HepG2 (cell line): ENCODE data around the gene BIRC7. TPM values are rescaled to one million over a fixed set of nuclear protein-coding genes. Genes with fewer than 3 reads are reported as not detected.

Experiments
- ASH2L ChIP-seq: fragments of 300-600, 200-600 bp; sonication (generic); IDR thresholded peaks from 2 replicates; pipeline ENCODE4 v1.7.0; 2017; ENCODE audit warnings: low read depth, mild to moderate bottlenecking, moderate library complexity, mixed read lengths, low read length; ENCODE audit not compliant: insufficient read length
- CBX2 ChIP-seq, 2 experiments: fragments of 200-600 bp in 1 of 2; sonication (generic); formaldehyde crosslinking in 1 of 2; IDR thresholded peaks; 2 replicates each; pipeline versions ENCODE4 v1.7.0 to v1.8.1; 2018 to 2022; ENCODE audit warnings: low read depth in 2 of 2, low read length in 1 of 2, mild to moderate bottlenecking in 1 of 2, missing genetic modification reagents in 1 of 2
- GABPB1 ChIP-seq: IDR thresholded peaks from 2 replicates; pipeline ENCODE4 v1.6.1; 2016; ENCODE audit warnings: mild to moderate bottlenecking, missing genetic modification reagents, moderate library complexity, missing compliant biosample characterization
- HDAC1 ChIP-seq: sonication (generic); formaldehyde crosslinking; IDR thresholded peaks from 2 replicates; pipeline ENCODE4 v1.5.1; 2020; ENCODE audit warnings: mild to moderate bottlenecking, missing genetic modification reagents
- HNRNPK ChIP-seq: fragments of 200-400 bp; formaldehyde crosslinking; IDR thresholded peaks from 2 replicates; pipeline ENCODE4 v1.6.1; 2018; ENCODE audit warnings: low read length, low read depth, moderate library complexity, mild to moderate bottlenecking; ENCODE audit not compliant: poor library complexity, severe bottlenecking
- HOXA9 ChIP-seq: sonication (generic); formaldehyde crosslinking; IDR thresholded peaks from 2 replicates; pipeline ENCODE4 v1.8.1; 2022; ENCODE audit warnings: missing genetic modification reagents, mild to moderate bottlenecking, moderate library complexity, borderline replicate concordance
- IKZF1 ChIP-seq: fragments of 450-650 bp; IDR thresholded peaks from 2 replicates; pipeline ENCODE4 v1.7.1; 2016
- JUNB ChIP-seq: sonication (generic); formaldehyde crosslinking; IDR thresholded peaks from 2 replicates; pipeline ENCODE4 v1.8.0; 2022; ENCODE audit warnings: missing genetic modification reagents, mild to moderate bottlenecking, borderline replicate concordance
- KDM5A ChIP-seq: fragments of 200-600 bp; sonication (generic); IDR thresholded peaks from 2 replicates; pipeline ENCODE4 v1.7.0; 2018; ENCODE audit warnings: antibody characterized with exemption, mild to moderate bottlenecking, low read length, borderline replicate concordance
- KDM5B ChIP-seq: sonication (generic); formaldehyde crosslinking; IDR thresholded peaks from 2 replicates; pipeline ENCODE4 v1.4.0; 2020; ENCODE audit warnings: missing genetic modification reagents, mild to moderate bottlenecking, borderline replicate concordance
- KLF11 ChIP-seq: IDR thresholded peaks from 2 replicates; pipeline ENCODE4 v1.6.1; 2016; ENCODE audit warnings: missing compliant biosample characterization
- KMT2A ChIP-seq: sonication (generic); formaldehyde crosslinking; IDR thresholded peaks from 2 replicates; pipeline ENCODE4 v1.4.0; 2020; ENCODE audit warnings: missing genetic modification reagents
- MAX ChIP-seq: IDR thresholded peaks from 2 replicates; pipeline ENCODE4 v1.6.1; 2012; ENCODE audit warnings: inconsistent platforms
- PAX8 ChIP-seq: sonication (generic); formaldehyde crosslinking; IDR thresholded peaks from 2 replicates; pipeline ENCODE4 v1.8.0; 2022; ENCODE audit warnings: mild to moderate bottlenecking, missing genetic modification reagents, borderline replicate concordance
- REST ChIP-seq, 2 experiments: IDR thresholded peaks; 2 replicates each; pipeline ENCODE4 v1.6.1; 2011 to 2012; ENCODE audit warnings: low read length in 2 of 2, borderline replicate concordance in 1 of 2, low read depth in 1 of 2, mild to moderate bottlenecking in 1 of 2, moderate library complexity in 1 of 2
- SP1 ChIP-seq, 2 experiments: fragments of 450-650 bp in 1 of 2; sonication (generic) in 1 of 2; formaldehyde crosslinking in 1 of 2; IDR thresholded peaks; 2 replicates each; pipeline versions ENCODE4 v1.4.0 to v1.6.1; 2016 to 2020; ENCODE audit warnings: missing genetic modification reagents in 1 of 2
- TCF7L2 ChIP-seq: IDR thresholded peaks from 2 replicates; pipeline ENCODE4 v1.6.1; 2011; ENCODE audit warnings: mild to moderate bottlenecking, low read depth, low read length, moderate library complexity
- ZBTB7A ChIP-seq: sonication (generic); formaldehyde crosslinking; IDR thresholded peaks from 2 replicates; pipeline ENCODE4 v1.8.0; 2022; ENCODE audit warnings: mild to moderate bottlenecking, missing genetic modification reagents
- ZFP90 ChIP-seq: sonication (generic); formaldehyde crosslinking; IDR thresholded peaks from 2 replicates; pipeline ENCODE4 v1.8.0; 2022; ENCODE audit warnings: missing genetic modification reagents, mild to moderate bottlenecking, inconsistent platforms, borderline replicate concordance
- ZNF263 ChIP-seq: sonication (generic); formaldehyde crosslinking; IDR thresholded peaks from 2 replicates; pipeline ENCODE4 v1.4.0; 2020; ENCODE audit warnings: missing genetic modification reagents
- ZNF430 ChIP-seq: sonication (generic); formaldehyde crosslinking; IDR thresholded peaks from 2 replicates; pipeline ENCODE4 v1.9.0; 2021; ENCODE audit warnings: mild to moderate bottlenecking, missing genetic modification reagents
- ZNF543 ChIP-seq: sonication (generic); formaldehyde crosslinking; IDR thresholded peaks from 2 replicates; pipeline ENCODE4 v1.4.0; 2020; ENCODE audit warnings: mild to moderate bottlenecking, missing genetic modification reagents
- ZNF546 ChIP-seq: sonication (generic); formaldehyde crosslinking; conservative IDR thresholded peaks from 2 replicates; pipeline ENCODE4 v1.8.1; 2023; ENCODE audit warnings: mild to moderate bottlenecking, missing genetic modification reagents
- ZNF572 ChIP-seq: sonication (generic); formaldehyde crosslinking; IDR thresholded peaks from 2 replicates; pipeline ENCODE4 v1.5.1; 2020; ENCODE audit warnings: mild to moderate bottlenecking, missing genetic modification reagents
- ZNF740 ChIP-seq: sonication (generic); formaldehyde crosslinking; IDR thresholded peaks from 2 replicates; pipeline ENCODE4 v1.4.0; 2020; ENCODE audit warnings: missing genetic modification reagents
- ZNF777 ChIP-seq: sonication (generic); formaldehyde crosslinking; IDR thresholded peaks from 2 replicates; pipeline ENCODE4 v1.4.0; 2020; ENCODE audit warnings: missing genetic modification reagents
- ZSCAN25 ChIP-seq: sonication (generic); formaldehyde crosslinking; IDR thresholded peaks from 2 replicates; pipeline ENCODE4 v1.8.0; 2022; ENCODE audit warnings: mild to moderate bottlenecking, missing genetic modification reagents
- polyA plus RNA-seq, 8 experiments: library from polyadenylated mRNA; depleted of rRNA in 3 of 8; stranded (reverse) in 7 of 8; unstranded in 1 of 8; fragments of >200 nt; fragmentation: Illumina TruSeq in 4 of 8; extraction: Trizol in 4 of 8; gene quantifications; 2 replicates each; pipeline versions ENCODE4 v1.2.1 to v1.2.3, GENCODE V29; 2011 to 2016; ENCODE audit warnings: low read depth in 4 of 8, missing spikeins in 1 of 8, mixed read lengths in 1 of 8; ENCODE audit not compliant: insufficient read depth in 1 of 8
- total RNA-seq, 5 experiments: library from RNA; depleted of rRNA; stranded (reverse); fragments of >200 nt; fragmentation: Illumina TruSeq; extraction: Trizol; gene quantifications; 2 replicates each; pipeline ENCODE4 v1.2.3, GENCODE V29; 2016; ENCODE audit warnings: low read depth in 1 of 5

Gene BIRC7
- total and polyA plus RNA-seq, 2 of the 13 experiments (the other 11 are each of a cell fraction or from before 2014, with no cell fraction given) = 0.27 to 5.1 TPM

- no peak for TF ChIP-seq REST (IDR thresholded peaks at IDR 0.05; ENCODE audit: borderline replicate concordance in 1 of 2, low read depth in 1 of 2, low read length in 2 of 2)
- no peak for TF ChIP-seq TCF7L2
- TF ChIP-seq GABPB1 = peak; percentile 54
- 0 out of 2 replicates have a peak, but pooled peaks have one; percentile 28 for TF ChIP-seq ZSCAN25 (CRISPR knock-in tag)
- TF ChIP-seq HDAC1 (CRISPR knock-in tag) = peak; percentile 43; the same call in 1 of the 2 replicates
- peak; percentile 12 for TF ChIP-seq ZNF777 (CRISPR knock-in tag)
- peak; percentile 2; the same call in 1 of the 2 replicates for TF ChIP-seq KDM5A
- TF ChIP-seq KMT2A (CRISPR knock-in tag) = 0 out of 2 replicates have a peak, but pooled peaks have one; percentile 28
- TF ChIP-seq ZNF572 (CRISPR knock-in tag) = peak; percentile 72; the same call in 1 of the 2 replicates
- no peak; the same call in 1 of the 2 replicates for TF ChIP-seq KLF11 (CRISPR knock-in tag)
- TF ChIP-seq ZNF543 (CRISPR knock-in tag) = no peak
- peak; percentile 40 for TF ChIP-seq ZNF740 (CRISPR knock-in tag)
- peak; percentile 72 for TF ChIP-seq HNRNPK
- peak; percentile 35 for TF ChIP-seq ASH2L
- TF ChIP-seq ZNF263 (CRISPR knock-in tag) = 0 out of 2 replicates have a peak, but pooled peaks have one; percentile 12
- TF ChIP-seq IKZF1 = no peak
- TF ChIP-seq JUNB (CRISPR knock-in tag) = peak; percentile 49; the same call in 1 of the 2 replicates
- no peak for TF ChIP-seq PAX8 (CRISPR knock-in tag)
- no peak for TF ChIP-seq ZFP90 (CRISPR knock-in tag)
- no peak for TF ChIP-seq ZNF546 (CRISPR knock-in tag)
- TF ChIP-seq HOXA9 (CRISPR knock-in tag) = no peak
- TF ChIP-seq ZNF430 = no peak
- TF ChIP-seq SP1 (IDR thresholded peaks at IDR 0.05) = no peak
- no peak for TF ChIP-seq SP1 (CRISPR knock-in tag; IDR thresholded peaks at IDR 0.05)
- TF ChIP-seq KDM5B (CRISPR knock-in tag) = peak; percentile 62; the same call in 1 of the 2 replicates
- 0 out of 2 replicates have a peak, but pooled peaks have one; percentile 33 for TF ChIP-seq MAX
- TF ChIP-seq ZBTB7A (CRISPR knock-in tag) = no peak
- no peak for TF ChIP-seq CBX2 (IDR thresholded peaks at IDR 0.05; ENCODE audit: low read depth, low read length)
- TF ChIP-seq CBX2 (CRISPR knock-in tag; IDR thresholded peaks at IDR 0.05; ENCODE audit: low read depth) = no peak
Measured at GRCh38 chr20:63273635-63274380, 38.1 kb downstream of the BIRC7 start (continued).
